ENCODE measurements around the gene RASSF3. TPM values are rescaled to one million over a fixed set of nuclear protein-coding genes. Genes with fewer than 3 reads are reported as not detected.

The RASSF3 gene
- polyA plus RNA-seq, 1 donor (not counting 4 experiments of a cell fraction or from before 2014, with no cell fraction given): 9.6 TPM

GRCh38 chr12:64618953-64619590 lies 8.8 kb downstream of the RASSF3 start:
- Histone ChIP-seq H3K27ac (ENCODE audit: control insufficient read depth, insufficient read depth, low read length) (no peak overlapping the region), H3K9ac (ENCODE audit: control insufficient read depth, extremely low read depth, insufficient read depth, low read length) (no peak overlapping the region), H3K4me1 (ENCODE audit: control insufficient read depth, extremely low read depth, insufficient read depth, low read length) (no peaks in the 10 kb centered on the region), H4K20me1 (ENCODE audit: control insufficient read depth, extremely low read depth, insufficient read depth, low read length) (no peaks in the 10 kb centered on the region), H3K36me3 (ENCODE audit: control insufficient read depth in 2 of 2, extremely low read depth in 1 of 2, insufficient read depth in 2 of 2, low read length in 2 of 2) (peaks cover 0 to 3% of the 10 kb centered on the region in 2 experiments), H3K9me3 (ENCODE audit: control insufficient read depth, low read depth, low read length) (no peaks in the 10 kb centered on the region), H3K27me3 (ENCODE audit: control insufficient read depth, extremely low read depth, insufficient read depth, low read length) (no peaks in the 10 kb centered on the region), H2AFZ (ENCODE audit: control insufficient read depth, low read length) (no peak overlapping the region), H3K79me2 (ENCODE audit: control insufficient read depth, insufficient read depth, low read length) (peaks cover 35% of the 10 kb centered on the region), H3K4me2 (ENCODE audit: control insufficient read depth, extremely low read depth, insufficient read depth, low read depth, low read length) (no peak overlapping the region), H3K4me3 (ENCODE audit: control insufficient read depth in 2 of 3, extremely low read depth in 1 of 3, insufficient read depth in 2 of 3, low read depth in 1 of 3, low read length in 3 of 3) (no peak overlapping the region), H3K9me1 (ENCODE audit: control insufficient read depth, extremely low read depth, insufficient read depth, low read length) (no peaks in the 10 kb centered on the region)
- FAIRE-seq (no peak), DNase-seq (ENCODE audit: low read depth, low spot score) (no peak)
- dilution Hi-C loops (cut with MboI; ENCODE audit: extremely low pct_ligation_motif_present, low sequenced_read_pairs): no loop called here
- no peak for TF ChIP-seq CTCF (optimal IDR thresholded peaks at IDR 0.05 in 1 of 3, IDR thresholded peaks at IDR 0.05 in 1 of 3, conservative IDR thresholded peaks at IDR 0.05 in 1 of 3; ENCODE audit: extremely low read depth in 1 of 3, insufficient read depth in 2 of 3, low read length in 3 of 3)
- TF ChIP-seq EZH2 (IDR thresholded peaks at IDR 0.05; ENCODE audit: low read length): no peak

- H3K4me3 ChIP-seq (ENCODE audit: control insufficient read depth in 2 of 3, extremely low read depth in 1 of 3, insufficient read depth in 2 of 3, low read depth in 1 of 3, low read length in 3 of 3): no peak overlapping the region
- H2AFZ ChIP-seq (ENCODE audit: control insufficient read depth, low read length): no peak overlapping the region
- no peaks in the 10 kb centered on the region for H3K9me3 ChIP-seq (ENCODE audit: control insufficient read depth, low read depth, low read length)
- no peaks in the 10 kb centered on the region for H4K20me1 ChIP-seq (ENCODE audit: control insufficient read depth, extremely low read depth, insufficient read depth, low read length)
- no peaks in the 10 kb centered on the region for H3K27me3 ChIP-seq (ENCODE audit: control insufficient read depth, extremely low read depth, insufficient read depth, low read length)
- H3K9me1 ChIP-seq (ENCODE audit: control insufficient read depth, extremely low read depth, insufficient read depth, low read length): no peaks in the 10 kb centered on the region
- no peak overlapping the region for H3K27ac ChIP-seq (ENCODE audit: control insufficient read depth, insufficient read depth, low read length)
- peaks cover 0 to 2% of the 10 kb centered on the region in 2 experiments for H3K36me3 ChIP-seq (ENCODE audit: control insufficient read depth in 2 of 2, extremely low read depth in 1 of 2, insufficient read depth in 2 of 2, low read length in 2 of 2)
- no peaks in the 10 kb centered on the region for H3K4me1 ChIP-seq (ENCODE audit: control insufficient read depth, extremely low read depth, insufficient read depth, low read length)
- DNase-seq (ENCODE audit: low read depth, low spot score): no peak
- H3K9ac ChIP-seq (ENCODE audit: control insufficient read depth, extremely low read depth, insufficient read depth, low read length): no peak overlapping the region
- H3K4me2 ChIP-seq (ENCODE audit: control insufficient read depth, extremely low read depth, insufficient read depth, low read depth, low read length): no peak overlapping the region
- dilution Hi-C loops (cut with MboI; ENCODE audit: extremely low pct_ligation_motif_present, low sequenced_read_pairs): no loop called here
- TF ChIP-seq EZH2 (IDR thresholded peaks at IDR 0.05; ENCODE audit: low read length) (no peak), CTCF (optimal IDR thresholded peaks at IDR 0.05 in 1 of 3, IDR thresholded peaks at IDR 0.05 in 1 of 3, conservative IDR thresholded peaks at IDR 0.05 in 1 of 3; ENCODE audit: extremely low read depth in 1 of 3, insufficient read depth in 2 of 3, low read length in 3 of 3) (no peak)
- FAIRE-seq: no peak
- peaks cover 32% of the 10 kb centered on the region for H3K79me2 ChIP-seq (ENCODE audit: control insufficient read depth, insufficient read depth, low read length)
These were observed 11.1 kb downstream of the RASSF3 start for GRCh38 chr12:64621257-64621942.

All from keratinocyte (primary cell).